Endothelial cell (in vitro differentiated cells): Measurements from ENCODE around the gene ANKMY1. TPM values are rescaled to one million over a fixed set of nuclear protein-coding genes. Genes with fewer than 3 reads are reported as not detected.

Experiments used
- DNase-seq: peaks from one replicate; pipeline ENCODE4 v3.0.0; 2021; ENCODE audit warnings: low spot score
- H3K27ac Mint-ChIP-seq: one replicate; pipeline ENCODE4 v1.8.0; 2021; ENCODE audit warnings: mixed read lengths, inconsistent platforms; ENCODE audit not compliant: unreplicated experiment
- H3K27me3 Mint-ChIP-seq: one replicate; pipeline ENCODE4 v1.8.0; 2021; ENCODE audit warnings: mild to moderate bottlenecking, moderate library complexity, mixed read lengths, inconsistent platforms; ENCODE audit not compliant: unreplicated experiment
- H3K36me3 Mint-ChIP-seq: one replicate; pipeline ENCODE4 v1.8.0; 2021; ENCODE audit warnings: mild to moderate bottlenecking, low read depth, mixed read lengths, inconsistent platforms; ENCODE audit not compliant: unreplicated experiment
- H3K4me1 Mint-ChIP-seq: one replicate; pipeline ENCODE4 v1.8.0; 2021; ENCODE audit warnings: mild to moderate bottlenecking, mixed read lengths, inconsistent platforms; ENCODE audit not compliant: unreplicated experiment
- H3K4me3 Mint-ChIP-seq: one replicate; pipeline ENCODE4 v1.8.0; 2021; ENCODE audit warnings: mild to moderate bottlenecking, mixed read lengths, inconsistent platforms; ENCODE audit not compliant: unreplicated experiment
- H3K9me3 Mint-ChIP-seq: one replicate; pipeline ENCODE4 v1.8.0; 2021; ENCODE audit warnings: mixed read lengths, inconsistent platforms; ENCODE audit not compliant: unreplicated experiment
- CTCF ChIP-seq: fragments of 200-600 bp; sonication (generic); IDR thresholded peaks from one replicate; pipeline ENCODE4 v1.5.0; 2021; ENCODE audit warnings: antibody characterized with exemption; ENCODE audit not compliant: unreplicated experiment
- total RNA-seq: library from RNA; stranded (reverse); fragmentation: NEBNext Ultra II Directional; extraction: Animal tissue kit (Norgen Biotek cat#: 25700); gene quantifications from one replicate; pipeline ENCODE4 v1.2.1, GENCODE V29; 2021; ENCODE audit not compliant: unreplicated experiment

ANKMY1 gene
- total RNA-seq, 1 donor from 2014 or later: 5.6 TPM

DNA sequence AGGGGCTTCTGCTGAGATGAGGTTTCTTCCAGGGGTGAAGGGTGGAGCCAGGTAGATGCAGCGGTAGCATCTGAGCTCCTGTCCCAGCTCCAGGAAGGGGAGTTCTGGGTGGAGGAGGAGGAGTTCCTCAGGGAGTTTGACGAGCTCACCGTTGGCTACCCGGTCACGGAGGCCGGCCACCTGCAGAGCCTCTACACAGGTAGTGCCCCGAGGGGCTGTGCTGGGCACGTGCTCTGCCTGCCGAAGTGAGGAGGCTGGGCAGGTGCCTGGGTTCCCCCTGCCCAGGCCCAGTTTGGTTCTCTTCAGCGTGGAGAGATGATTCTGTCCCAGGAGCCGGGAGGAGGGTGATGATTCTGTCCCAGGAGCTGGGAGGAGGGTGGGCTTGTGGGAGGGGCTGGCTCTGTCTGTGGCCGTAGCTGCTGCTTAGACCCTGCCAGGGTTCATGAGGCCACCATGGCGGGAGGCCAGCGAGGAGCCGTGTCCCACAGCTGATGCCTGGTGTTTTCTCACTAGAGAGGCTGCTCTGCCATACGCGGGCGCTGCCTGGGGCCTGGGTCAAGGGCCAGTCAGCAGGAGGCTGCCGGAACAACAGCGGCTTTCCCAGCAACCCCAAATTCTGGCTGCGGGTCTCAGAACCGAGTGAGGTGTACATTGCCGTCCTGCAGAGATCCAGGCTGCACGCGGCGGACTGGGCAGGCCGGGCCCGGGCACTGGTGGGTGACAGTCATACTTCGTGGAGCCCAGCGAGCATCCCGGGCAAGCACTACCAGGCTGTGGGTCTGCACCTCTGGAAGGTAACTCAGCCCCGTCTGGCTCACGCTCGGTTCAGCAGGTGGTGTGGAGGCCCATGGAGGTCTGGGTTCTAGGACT is 37.0 kb upstream of the ANKMY1 start:
- Mint-ChIP-seq H3K9me3 (no peaks in the 10 kb centered on the region), H3K27ac (no peak overlapping the region), H3K4me1 (no peaks in the 10 kb centered on the region), H3K4me3 (no peak overlapping the region), H3K36me3 (peaks cover 13% of the 10 kb centered on the region), H3K27me3 (no peaks in the 10 kb centered on the region)
- DNase-seq: no peak
- TF ChIP-seq CTCF: no peak

GRCh38 chr2:240593703-240594451 is 36.1 kb upstream of the ANKMY1 start:
- no peak for TF ChIP-seq CTCF
- no peak overlapping the region for H3K27ac Mint-ChIP-seq
- DNase-seq: no peak
- peaks cover 3% of the 10 kb centered on the region for H3K27me3 Mint-ChIP-seq
- H3K4me1 Mint-ChIP-seq: no peaks in the 10 kb centered on the region
- H3K9me3 Mint-ChIP-seq: no peaks in the 10 kb centered on the region
- no peak overlapping the region for H3K4me3 Mint-ChIP-seq
- H3K36me3 Mint-ChIP-seq: peaks cover 16% of the 10 kb centered on the region

GRCh38 chr2:240593026-240593702 is 35.4 kb upstream of the ANKMY1 start:
- TF ChIP-seq CTCF: no peak
- no peak overlapping the region for H3K27ac Mint-ChIP-seq

GRCh38 chr2:240591784-240592183 is 34.0 kb upstream of the ANKMY1 start:
- TF ChIP-seq CTCF: no peak
- Mint-ChIP-seq H3K27me3 (peaks cover 7% of the 10 kb centered on the region), H3K36me3 (peaks cover 26% of the 10 kb centered on the region), H3K4me1 (peaks cover 11% of the 10 kb centered on the region), H3K4me3 (no peak overlapping the region), H3K27ac (no peak overlapping the region), H3K9me3 (no peaks in the 10 kb centered on the region)
- no peak for DNase-seq

More at GRCh38 chr2:240593026-240593702, 35.4 kb upstream of the ANKMY1 start:
- Mint-ChIP-seq H3K36me3 (peaks cover 21% of the 10 kb centered on the region), H3K27me3 (peaks cover 6% of the 10 kb centered on the region), H3K4me1 (peaks cover 1% of the 10 kb centered on the region), H3K4me3 (no peak overlapping the region), H3K9me3 (no peaks in the 10 kb centered on the region)
- no peak for DNase-seq
